Stimulated activated CD8-positive, alpha-beta memory T cell treated with anti-CD3 and anti-CD28 coated beads, Interleukin-12 subunit alpha, Interleukin-12 subunit beta, amount 100 ng/mL, for 4 hours (primary cell): ENCODE measurements around the gene RFNG.

Experiments used
- DNase-seq: peaks from one replicate; pipeline ENCODE4 v3.0.0-alpha.2; 2020; ENCODE audit warnings: low read depth

Gene RFNG

DNA sequence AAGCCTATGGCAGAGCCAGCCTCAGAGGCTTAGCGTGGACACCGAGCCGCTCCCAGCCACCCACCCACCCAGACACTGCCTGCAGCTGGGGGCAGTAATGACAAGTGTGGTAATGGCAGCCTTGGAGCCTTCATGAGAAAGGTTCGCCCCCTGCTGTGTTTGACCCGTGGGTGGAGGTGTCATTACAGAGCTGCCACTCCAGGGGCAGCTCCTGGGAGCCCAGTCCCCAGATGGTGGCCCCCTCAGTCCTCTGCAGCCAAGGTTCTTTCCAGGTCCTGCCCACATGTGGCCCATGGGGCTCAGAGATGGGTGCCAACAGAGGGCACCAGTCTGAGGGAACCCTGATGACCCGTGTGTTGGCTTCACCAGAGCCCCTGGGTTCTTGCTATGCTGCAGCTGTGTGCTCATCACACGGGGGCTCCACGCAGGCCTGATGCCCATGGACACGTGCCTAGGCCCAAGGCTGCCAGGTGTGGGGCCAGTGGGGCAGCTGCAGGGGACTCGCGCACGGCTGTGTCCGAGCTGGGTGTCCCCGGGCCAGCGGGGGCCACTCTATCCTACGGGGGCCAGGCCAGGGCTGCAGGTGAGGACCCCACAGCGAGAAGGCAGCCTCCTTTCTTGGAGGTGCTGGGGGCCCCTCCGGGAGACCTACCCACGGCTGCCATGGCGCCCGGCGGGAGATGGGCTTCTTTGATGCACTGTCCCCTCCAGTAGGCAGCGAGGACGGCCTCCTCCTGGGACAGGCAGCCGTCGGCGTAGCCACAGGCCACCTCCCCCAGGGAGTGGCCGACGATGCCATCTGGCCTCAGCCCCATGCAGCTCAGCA, 38.3 kb upstream of the RFNG start:
- no peak for DNase-seq

DNA sequence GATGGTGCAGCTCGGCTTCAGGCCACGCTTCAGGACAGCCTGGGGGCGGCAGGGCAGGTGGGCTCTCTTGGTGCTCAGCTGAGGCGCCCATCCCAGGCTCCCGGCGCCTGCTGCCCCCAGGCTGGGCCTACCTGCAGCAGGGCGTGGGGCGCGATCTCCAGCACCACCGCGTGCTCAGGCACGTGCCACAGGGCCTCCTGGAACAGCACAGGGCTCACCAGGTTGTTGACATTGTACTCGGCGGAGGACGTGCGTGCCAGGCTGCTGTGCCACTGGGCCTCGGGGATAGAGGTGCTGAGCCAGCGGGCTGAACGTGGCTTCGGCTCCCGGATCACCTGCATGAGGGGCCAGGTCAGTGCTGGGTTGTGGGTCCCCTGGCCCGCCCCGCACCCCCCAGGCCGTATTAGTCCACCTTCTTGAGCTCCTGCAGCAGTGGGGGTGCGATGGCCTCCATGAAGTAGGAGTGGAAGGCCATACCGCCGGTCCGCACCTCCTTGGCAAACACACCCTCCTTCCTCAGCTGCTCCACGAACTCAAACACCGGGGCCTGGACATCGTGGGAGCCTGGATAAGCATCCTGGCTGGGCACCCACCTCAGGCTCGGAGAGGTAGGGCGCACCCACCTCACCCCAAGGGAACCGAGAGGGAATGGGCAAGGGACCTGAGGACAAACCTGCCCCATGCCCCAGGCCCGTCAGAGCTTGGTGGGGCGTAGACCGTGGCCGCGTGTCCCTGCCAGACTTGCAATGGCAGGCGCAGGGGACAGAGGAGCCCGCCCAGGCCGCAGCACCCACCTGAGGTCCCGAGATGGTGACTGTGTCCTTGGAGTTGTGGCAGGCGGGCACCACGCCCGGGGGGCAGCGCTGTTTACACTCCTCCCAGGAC, 37.5 kb upstream of the RFNG start:
- no peak for DNase-seq

DNA sequence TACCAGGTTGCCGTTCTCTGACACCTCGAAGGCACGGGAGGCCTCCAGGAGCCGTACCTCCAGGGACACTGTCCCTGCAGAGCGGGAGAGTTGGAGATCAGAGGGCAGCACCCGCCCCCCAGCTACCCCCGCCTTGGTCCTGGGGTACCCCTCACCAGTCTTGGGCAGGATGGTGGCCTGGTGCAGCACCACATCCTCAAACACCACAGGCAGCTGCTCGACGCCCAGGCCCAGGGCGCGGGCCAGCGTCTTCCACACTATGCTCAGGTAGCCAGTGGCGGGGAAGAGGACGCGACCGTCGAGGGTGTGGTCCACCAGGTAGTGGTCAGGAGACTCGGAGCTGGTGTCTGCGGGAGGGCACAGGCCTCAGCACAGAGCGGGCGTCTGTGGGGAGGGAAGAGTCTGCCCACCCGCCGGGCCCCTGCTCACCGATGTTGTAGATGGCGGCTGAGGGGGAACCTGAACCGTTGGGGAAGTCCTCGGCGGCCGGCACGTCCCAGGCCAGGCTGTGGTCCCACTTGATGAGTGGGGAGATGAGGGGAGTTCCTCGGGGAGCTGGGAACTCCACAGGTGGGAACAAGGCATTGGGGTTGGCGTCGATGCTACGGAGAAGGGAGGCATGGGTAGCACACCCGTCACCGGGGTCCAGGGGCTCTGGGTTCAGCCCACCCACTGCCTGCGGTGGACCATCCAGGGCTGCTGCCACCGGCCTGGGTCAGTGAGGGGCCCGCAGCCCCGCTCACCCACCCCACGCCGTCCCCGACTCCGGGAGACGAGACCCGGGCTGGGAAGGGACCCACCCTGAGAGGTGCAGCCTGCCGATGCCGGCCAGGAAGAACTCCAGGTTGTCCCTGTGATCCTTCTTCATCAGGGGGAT, 36.6 kb upstream of the RFNG start:
- no peak for DNase-seq

DNA sequence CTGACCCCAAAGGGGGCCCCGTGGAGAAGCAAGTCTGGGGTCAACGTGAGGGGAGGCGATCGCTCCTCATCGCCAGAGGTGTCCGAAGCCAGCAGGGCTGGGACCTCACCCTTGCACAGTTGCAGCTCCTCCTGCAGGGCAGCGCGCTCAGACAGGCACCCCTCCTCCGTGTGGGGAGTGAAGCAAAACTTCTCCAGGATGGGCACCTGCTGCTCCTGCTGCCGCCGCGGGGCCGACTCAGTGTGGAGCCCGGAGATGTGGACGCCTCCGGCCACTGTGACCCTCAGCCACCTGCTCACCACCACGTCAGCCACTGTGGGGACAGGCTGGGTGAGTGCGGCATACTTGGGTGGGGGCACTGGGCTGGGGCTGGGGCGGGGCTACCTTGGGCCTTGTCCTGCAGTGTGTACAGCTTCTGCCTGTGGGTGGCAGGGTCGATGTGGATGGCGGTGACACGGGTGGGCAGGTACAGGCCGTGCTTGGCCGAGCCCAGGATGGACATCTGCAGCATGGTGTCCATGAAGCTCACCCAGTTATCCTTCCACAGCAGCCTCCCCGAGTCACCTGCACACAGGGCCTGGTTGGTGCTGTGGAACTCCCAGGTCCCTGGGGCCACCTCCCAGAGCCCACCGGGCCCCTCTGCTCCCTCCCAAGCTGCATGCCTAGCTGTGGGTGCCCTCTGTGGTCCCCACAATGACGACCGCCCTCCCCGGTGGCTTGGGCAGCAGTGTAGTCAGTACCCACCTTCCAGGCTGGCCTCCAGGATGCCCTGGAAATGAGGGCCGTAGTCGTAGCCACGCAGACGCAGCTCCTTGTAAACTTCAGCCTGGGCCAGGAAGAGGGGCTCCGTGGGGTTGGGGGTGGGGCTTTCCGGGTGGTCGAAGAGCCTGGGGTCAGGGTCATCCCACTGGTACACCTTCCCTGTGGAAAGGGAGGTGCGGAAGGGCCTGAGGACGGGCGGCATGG, 35.6 kb upstream of the RFNG start:
- no peak for DNase-seq

DNA sequence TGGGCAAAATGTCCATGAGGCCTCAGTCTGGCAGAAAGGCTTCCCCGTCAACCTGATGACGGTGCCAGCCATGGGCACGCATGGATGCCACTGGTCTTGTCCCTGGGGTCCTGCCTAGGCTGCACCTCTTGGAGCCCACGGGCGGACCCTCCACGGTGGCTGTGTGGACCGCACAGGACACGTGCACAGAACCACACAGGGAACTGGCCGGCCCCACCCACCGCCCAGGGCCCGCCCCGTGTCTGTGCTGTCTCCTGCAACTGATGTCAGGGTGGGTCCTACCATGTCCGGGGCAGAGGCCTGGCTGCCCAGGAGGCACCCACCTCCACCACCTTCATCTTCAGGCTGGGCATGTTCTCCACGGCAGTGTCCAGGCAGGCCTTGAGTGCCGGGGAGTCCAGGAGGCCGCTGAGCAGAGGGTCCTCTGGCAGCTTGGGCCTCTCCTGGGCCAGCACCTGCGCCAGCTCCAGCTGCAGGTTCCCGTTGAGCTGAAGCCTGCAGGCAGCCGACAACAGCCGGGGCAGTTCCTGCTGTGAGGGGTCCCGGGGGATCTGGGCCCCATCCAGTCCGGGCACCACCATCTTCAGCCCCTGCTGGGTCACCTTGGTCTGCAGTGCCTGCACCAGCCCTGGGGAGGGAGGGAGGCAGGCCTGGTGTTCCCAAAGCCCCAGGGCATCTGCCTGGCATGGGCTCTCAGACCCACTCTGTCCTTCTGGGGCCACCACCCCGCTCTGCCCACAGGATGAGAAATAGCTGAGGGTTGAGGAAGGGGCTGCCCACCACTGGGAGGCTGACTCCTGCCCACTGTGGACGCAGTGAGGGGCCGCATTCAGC, 34.5 kb upstream of the RFNG start:
- no peak for DNase-seq

DNA sequence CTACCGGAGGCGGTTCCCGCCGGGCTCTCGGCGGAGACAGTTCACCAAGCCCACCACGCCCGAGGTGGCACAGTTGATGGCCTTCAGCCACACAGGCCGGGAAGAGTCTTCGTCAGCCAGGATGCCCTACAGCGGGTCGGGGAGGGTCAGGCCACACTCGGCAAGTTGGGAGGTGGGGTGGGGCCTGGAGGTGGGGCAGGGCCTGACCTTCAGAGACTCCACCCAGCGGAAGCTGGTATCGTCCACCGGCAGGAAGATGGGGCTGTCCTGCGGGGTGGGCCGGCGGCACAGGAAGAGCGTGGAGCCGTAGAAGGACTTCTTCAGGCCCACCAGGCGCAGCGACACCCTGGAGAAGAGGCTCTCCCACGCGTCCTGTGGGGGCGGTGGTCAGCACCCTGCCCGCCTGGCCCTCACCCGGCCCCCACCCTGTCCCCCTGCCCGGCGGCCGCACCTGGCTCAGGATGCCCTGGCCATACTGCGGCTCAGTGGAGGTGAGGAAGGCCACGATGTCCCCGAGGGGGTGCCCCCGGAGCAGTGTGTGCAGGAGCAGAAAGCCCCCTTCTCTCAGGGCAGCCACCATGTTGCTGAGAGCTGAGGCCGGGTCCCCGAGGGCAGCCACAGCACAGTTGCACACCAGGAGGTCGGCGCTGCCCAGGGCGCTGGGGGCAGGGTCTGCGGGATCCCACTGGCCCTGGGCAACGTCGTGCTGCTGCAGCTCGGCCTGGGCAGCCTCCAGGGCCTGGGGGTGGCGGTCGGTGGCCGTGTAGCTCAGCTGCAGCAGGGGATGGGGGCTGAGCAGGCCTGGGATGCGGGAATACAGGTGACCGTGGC, 33.6 kb upstream of the RFNG start:
- no peak for DNase-seq

DNA sequence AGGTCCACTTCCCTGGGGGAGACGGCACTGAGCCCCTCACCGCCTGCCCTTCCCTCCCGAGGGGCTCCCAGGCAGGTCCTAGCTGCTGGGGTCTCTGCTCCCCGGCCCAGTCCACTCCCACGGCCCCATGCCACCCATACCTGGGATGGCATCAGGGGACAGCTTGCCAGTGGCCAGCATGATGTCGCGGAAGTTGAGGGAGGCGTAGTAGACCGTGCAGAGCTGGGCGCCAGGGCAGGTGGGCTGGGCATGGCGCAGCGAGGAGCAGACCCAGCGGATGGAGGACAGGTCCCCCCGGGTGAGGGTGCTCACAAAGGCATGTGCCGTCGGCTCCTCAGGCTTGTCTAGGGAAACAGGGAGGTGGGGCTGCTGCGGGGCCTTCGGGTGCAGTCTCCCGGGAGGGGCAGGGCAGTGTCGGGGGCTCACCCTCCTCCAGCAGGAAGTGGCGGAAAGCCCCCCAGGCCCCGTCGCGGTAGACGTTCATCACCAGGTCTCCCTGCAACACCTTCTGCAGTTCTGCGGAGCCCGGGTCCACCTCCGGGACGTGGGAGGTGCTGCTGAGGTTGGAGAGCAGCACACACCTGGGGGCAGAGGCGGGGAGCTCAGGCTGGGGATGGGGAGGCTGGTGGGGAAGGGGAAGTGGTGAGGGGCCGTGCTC, 32.9 kb upstream of the RFNG start:
- DNase-seq: no peak

DNA sequence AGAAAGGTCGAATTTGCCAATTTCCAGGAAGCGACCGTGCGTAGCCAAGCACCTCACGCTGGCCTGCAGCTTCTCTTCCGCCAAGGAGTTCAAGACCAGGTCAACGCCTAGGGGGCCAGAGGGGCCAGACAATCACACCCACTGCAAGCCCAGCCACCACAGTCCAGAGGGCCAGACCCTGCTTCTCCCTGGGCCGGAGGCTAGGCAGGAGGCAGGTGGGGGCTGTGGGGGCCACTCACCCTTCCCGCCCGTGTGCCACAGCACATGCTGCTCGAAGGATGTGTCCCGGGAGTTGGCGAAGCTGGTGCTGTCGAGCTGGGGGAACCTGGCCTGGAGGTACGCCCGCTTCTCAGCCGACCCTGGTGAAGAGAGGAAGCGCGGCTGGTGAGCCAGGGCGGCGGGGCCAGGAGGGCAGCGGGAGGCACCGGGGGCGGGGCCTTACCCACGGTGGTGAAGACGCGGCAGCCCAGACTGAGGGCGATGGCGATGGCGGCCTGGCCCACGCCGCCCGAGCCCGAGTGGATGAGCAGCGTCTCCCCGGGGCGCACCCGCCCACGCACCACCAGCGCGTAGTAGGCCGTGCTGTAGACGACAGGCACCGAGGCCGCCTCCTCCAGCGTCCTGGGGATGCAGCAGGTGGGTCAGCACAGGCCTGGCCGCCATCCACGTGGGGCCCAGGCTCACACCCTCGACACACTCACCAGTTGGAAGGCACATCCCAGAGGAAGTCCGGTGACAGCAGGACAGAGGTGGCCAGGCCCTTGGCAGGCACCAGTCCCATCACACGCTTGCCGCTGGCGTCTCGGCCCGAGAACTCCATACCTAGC, 32.1 kb upstream of the RFNG start:
- no peak for DNase-seq

DNA sequence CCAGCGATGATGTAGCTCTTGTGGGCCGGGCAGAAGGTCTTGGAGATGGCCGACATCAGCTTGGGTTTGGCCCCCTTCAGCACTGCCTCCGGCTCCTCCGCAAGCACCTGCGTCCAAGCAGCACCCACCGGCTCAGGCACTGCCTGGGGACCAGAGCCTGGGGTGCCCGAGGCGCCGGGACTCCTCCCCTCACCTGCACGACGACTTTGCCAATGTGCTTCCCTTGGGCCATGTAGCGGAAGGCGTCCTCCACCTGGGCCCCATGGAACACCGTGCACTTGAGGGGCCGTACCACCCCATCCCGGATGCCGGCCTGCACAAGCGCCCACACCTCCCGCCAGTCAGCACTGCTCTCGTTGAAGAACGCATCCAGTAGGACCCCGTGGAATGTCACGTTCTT, 31.4 kb upstream of the RFNG start:
- no peak for DNase-seq

DNA sequence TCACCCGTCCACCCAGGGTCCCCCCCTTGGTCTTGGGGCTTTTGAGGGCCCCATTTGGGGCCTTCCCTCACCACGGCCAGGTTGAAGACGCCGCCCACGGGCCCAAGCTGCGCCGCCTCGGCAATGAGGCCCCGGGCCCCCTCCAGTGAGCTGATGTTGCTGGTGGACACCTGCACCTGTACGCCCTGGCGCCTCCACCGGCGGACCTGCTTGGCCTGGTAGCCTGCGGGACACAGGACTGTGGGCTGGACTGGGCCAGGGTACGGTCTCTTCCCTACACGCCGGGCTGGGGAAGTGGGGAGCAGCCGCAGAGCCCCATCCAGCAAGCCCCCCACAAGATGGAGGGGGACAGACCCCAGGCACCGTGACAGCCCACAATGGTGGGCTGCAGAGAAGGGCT, 30.8 kb upstream of the RFNG start:
- DNase-seq: no peak

DNA sequence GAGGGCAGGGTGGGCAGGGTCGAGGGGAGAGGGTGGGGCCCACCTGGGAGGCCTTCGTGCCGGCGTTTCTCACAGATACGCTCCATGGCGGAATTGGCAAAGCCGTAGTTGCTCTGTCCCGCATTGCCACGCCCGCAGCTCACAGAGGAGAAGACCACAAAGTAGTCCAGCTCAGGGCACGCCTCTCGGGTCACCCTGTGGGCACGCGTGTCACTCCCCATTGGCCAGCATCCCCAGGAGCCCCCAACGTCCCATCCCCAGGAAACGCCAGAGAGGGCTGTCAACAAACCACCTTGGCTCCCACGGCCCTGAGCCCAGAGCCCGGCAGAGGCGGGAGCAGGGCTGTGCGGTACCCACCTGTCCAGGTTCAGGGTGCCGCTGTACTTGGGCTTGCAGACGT, 30.4 kb upstream of the RFNG start:
- no peak for DNase-seq

DNA sequence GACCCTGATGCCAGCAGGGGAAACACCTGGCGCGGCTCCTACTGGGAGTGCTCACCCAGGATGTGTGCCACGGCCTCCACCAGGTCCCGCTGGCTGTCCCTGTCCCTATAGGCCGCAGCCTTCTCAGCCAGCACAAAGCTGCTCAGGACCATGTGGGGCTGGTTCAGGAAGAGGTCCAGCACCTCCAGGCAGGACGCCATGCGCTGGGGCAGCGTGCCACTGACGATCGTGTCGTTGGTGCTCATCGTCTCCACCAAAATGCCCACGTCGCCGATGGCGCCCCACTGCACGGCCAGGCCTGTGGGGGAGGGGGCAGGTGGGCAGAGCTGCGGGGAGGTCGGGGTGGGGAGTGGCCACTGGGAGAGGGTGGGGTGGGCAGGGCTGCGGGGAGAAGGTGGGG, 29.9 kb upstream of the RFNG start:
- DNase-seq: no peak

DNA sequence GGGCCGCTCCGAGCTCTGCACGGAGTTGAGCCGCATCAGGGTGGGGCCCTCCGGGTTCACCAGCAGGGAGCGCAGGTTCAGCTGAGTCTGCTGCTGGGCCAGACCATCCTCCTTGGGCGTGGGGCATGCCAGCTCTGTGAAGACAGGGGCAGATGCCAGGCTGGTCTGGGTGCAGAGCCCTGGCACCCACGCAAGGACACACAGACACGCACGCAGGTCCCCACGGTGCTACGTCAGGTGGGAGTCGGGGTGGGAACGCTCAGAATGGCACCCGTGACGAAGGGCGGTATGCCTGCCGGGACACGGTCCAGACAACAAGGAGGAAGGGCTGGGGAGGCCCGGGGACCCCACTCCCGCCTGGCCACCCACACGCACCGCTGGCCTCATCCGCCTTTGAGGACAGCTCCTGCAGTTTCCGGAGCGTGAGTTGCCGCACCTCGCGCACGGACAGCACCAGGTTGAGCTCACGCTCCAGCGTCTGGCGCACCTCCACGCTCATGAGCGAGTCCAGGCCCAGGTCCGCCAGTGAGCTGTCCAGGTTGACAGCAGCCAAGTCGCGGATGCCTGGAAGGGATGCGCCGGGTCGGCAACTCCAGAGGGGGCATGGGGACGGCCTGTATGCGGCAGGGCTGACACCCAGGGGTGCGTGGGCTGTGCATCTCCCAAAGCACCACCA, 29.3 kb upstream of the RFNG start:
- DNase-seq: no peak

DNA sequence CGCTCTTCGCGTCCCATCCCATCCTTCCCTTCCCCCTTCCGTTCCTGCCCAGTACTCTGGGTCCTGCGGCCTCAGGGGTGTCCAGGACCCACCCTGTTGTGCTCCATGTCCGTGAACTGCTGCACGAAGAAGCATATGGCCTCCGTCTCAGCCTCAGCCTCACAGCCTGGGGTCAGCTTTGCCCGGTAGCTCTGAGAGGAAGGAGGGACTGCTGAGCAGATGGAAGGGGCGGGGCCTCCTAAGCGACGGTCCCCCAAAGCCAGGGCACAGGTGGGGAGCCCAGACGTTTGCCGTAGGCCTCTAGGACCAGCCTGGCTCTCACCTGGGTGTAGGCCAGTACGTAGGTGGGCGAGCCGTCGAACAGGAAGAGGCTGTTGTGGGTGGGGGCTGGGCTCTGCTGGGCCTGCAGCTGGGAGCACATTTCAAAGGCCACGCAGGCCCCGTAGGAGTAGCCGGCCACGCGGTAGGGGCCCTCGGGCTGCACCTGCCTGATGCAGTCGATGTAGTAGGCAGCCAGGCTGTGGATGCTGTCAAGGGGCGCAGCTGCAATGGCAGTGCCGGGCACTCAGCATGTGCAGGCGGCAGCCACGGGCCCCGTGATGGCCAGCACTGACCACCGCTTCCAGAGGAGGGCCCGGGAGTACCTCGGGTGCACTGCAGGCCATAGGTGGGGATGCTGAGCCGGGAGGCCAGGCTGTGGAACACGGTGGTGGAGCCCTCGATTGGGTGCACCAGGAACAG, 28.6 kb upstream of the RFNG start:
- DNase-seq: no peak

DNA sequence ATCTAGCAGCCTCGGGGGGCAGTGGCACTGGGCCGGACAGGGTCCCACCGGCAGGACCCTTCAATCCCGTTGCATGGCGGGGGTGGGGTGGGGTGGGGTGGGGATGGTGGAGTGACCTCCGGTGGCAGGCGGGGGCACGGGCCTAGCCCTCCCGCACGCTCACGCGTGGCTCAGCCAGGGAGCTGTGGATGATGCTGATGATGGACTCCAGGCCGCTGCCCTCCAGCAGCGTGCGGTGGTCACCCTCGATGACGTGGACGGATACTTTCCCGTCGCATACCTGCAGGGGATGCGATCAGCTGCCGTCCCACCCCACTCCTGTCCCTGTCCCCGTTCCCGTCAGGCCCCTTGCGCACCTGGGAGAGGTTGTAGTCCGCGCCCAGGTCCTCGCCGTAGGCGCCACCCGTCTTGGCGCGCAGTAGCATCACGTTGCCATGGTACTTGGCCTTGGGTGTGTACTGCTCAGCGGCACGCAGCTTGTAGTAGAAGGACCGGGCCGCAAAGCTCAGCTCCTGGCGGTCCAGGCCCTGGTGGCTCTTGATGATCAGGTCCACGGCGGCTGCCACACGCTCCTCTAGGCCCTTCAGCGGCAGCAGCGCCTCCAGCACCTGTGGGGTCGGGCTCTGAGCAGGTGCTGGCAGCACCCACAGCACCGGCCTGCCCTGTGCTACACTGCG, 27.5 kb upstream of the RFNG start:
- DNase-seq: no peak

DNA sequence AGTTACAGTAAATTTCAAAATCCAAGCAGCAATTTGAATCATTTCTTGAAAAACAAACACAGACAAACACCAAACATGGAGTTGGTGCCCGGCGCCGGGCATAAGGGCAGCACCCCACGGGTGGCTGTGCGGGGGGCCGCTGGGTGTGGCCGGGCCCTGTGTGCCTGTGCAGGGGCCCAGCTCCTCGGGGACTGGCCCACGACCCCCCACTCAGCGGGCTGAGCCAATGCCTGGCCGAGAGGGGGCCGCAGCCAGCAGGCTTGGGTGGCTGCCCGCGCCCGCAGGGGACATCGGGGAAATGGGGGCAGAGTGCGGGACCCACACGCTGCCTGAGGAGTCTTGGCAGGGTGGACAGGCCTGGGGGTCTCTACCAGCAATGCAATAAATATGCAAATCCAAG, 26.8 kb upstream of the RFNG start:
- no peak for DNase-seq
